Panc1 (cell line): ENCODE results near the gene PDCD1. TPM values are rescaled to one million over a fixed set of nuclear protein-coding genes. Genes with fewer than 3 reads are reported as not detected.

Experiments
- ATAC-seq: fragments of 200-7000 bp; cut with Tn5 transposase; 2 replicates; pipeline ENCODE4 v1.9.1; 2020; ENCODE audit warnings: mild to moderate bottlenecking, moderate library complexity
- BruUV-seq: library from RNA; stranded (reverse); fragments of 400-500 nt; replicated peaks from 2 replicates; lab custom pipeline; 2021; lab: Mats Ljungman, UMichigan
- CTCF ChIA-PET: fragments of 300-600 bp; sonication (Branson Sonifier 250); formaldehyde crosslinking; loops from one replicate; lab custom pipeline; 2022; ENCODE audit warnings: antibody characterized with exemption; lab: Charles Lee
- POLR2A ChIA-PET: fragments of 300-600 bp; sonication (Branson Sonifier 250); formaldehyde crosslinking; loops from one replicate; lab custom pipeline; 2022; ENCODE audit warnings: antibody characterized with exemption; lab: Charles Lee
- DNase-seq: peaks from one replicate; pipeline ENCODE4 v3.0.0-alpha.2; 2010; ENCODE audit warnings: low read depth, low spot score
- H3K27ac ChIP-seq: 2 replicates; pipeline ENCODE4 v1.5.1; 2011; ENCODE audit warnings: mild to moderate bottlenecking, low read length, inconsistent platforms
- H3K27me3 ChIP-seq: fragments of 200-500 bp; sonication (Bioruptor generic); 2 replicates; pipeline ENCODE4 v1.6.0; 2014; ENCODE audit warnings: low read length, inconsistent platforms; ENCODE audit not compliant: control insufficient read depth, insufficient read depth
- H3K36me3 ChIP-seq: fragments of 200-500 bp; sonication (Bioruptor generic); 2 replicates; pipeline ENCODE4 v1.5.1; 2014; ENCODE audit warnings: inconsistent platforms, mild to moderate bottlenecking, low read length, moderate library complexity; ENCODE audit not compliant: control insufficient read depth, insufficient read depth
- H3K4me1 ChIP-seq: 2 replicates; pipeline ENCODE4 v1.5.1; 2011; ENCODE audit warnings: inconsistent platforms, mild to moderate bottlenecking, low read length, moderate library complexity; ENCODE audit not compliant: control insufficient read depth, insufficient read depth
- H3K4me3 ChIP-seq, 2 experiments: 2 replicates each; pipeline ENCODE4 v1.5.1; 2011 to 2012; ENCODE audit warnings: low read depth in 2 of 2, low read length in 2 of 2, mild to moderate bottlenecking in 2 of 2, inconsistent platforms in 1 of 2, moderate library complexity in 1 of 2
- H3K9me3 ChIP-seq: fragments of 200-500 bp; sonication (Bioruptor generic); 2 replicates; pipeline ENCODE4 v1.5.1; 2014; ENCODE audit warnings: low read depth, mild to moderate bottlenecking, inconsistent platforms, low read length, moderate library complexity; ENCODE audit not compliant: control insufficient read depth, insufficient read depth
- CTCF ChIP-seq: fragments of 450-650 bp; IDR thresholded peaks from 2 replicates; pipeline ENCODE4 v1.5.1; 2017; ENCODE audit warnings: mild to moderate bottlenecking
- POLR2AphosphoS5 ChIP-seq: IDR thresholded peaks from 2 replicates; pipeline ENCODE4 v1.6.1; 2012; ENCODE audit warnings: mild to moderate bottlenecking, low read depth, low read length, moderate library complexity
- REST ChIP-seq, 2 experiments: IDR thresholded peaks; 2 replicates each; pipeline ENCODE4 v1.6.1; 2011 to 2012; ENCODE audit warnings: low read depth in 2 of 2, control low read depth in 1 of 2, low read length in 1 of 2, mild to moderate bottlenecking in 1 of 2, moderate library complexity in 1 of 2; ENCODE audit not compliant: insufficient read depth in 1 of 2
- SIN3A ChIP-seq: IDR thresholded peaks from 2 replicates; pipeline ENCODE4 v1.6.1; 2012; ENCODE audit warnings: low read depth, mild to moderate bottlenecking, low read length, moderate library complexity, borderline replicate concordance; ENCODE audit not compliant: insufficient read depth
- TCF7L2 ChIP-seq: IDR thresholded peaks from 2 replicates; pipeline ENCODE4 v1.6.1; 2011; ENCODE audit warnings: mild to moderate bottlenecking, low read depth, low read length, inconsistent platforms
- in situ Hi-C: cut with HindIII; loops from 2 replicates; pipeline ENCODE4 v1.10.0; 2016; ENCODE audit warnings: low sequenced_read_pairs, low pct_unique_long_range_greater_than_20kb
- intact Hi-C: fragments of 100-400 bp; cut with micrococcal nuclease; formaldehyde crosslinking; loops from one replicate; pipeline ENCODE4 v1.10.0; 2022; ENCODE audit not compliant: unreplicated experiment
- total RNA-seq: library from RNA; stranded (reverse); gene quantifications from one replicate; pipeline ENCODE4 v1.2.1, GENCODE V29; 2021; ENCODE audit not compliant: unreplicated experiment

Gene PDCD1
- total RNA-seq, 1 experiment from 2014 or later: 0.15 TPM

- intact Hi-C loops: no loop called here
- Histone ChIP-seq H3K4me3 (no peak overlapping the region), H3K27me3 (no peaks in the 10 kb centered on the region), H3K4me1 (no peaks in the 10 kb centered on the region), H3K27ac (no peak overlapping the region), H3K36me3 (no peaks in the 10 kb centered on the region), H3K9me3 (no peaks in the 10 kb centered on the region)
- BruUV-seq: no TSS peak
- no peak for DNase-seq
- ChIA-PET CTCF (no interaction called here), POLR2A (no interaction called here)
- TF ChIP-seq POLR2AphosphoS5 (no peak), CTCF (no peak)
- in situ Hi-C loops: no loop called here
- no peak for ATAC-seq
Measured at GRCh38 chr2:241903121-241904010, 44.7 kb upstream of the PDCD1 start.

GRCh38 chr2:241902357-241902991 is 43.8 kb upstream of the PDCD1 start:
- TF ChIP-seq SIN3A (no peak), REST (IDR thresholded peaks at IDR 0.05; ENCODE audit: insufficient read depth in 1 of 2, low read depth in 2 of 2, low read length in 1 of 2) (no peak), TCF7L2 (no peak), POLR2AphosphoS5 (no peak), CTCF (no peak)
- ChIA-PET CTCF (no interaction called here), POLR2A (no interaction called here)
- H3K27ac ChIP-seq: no peak overlapping the region
- no TSS peak for BruUV-seq
- H3K36me3 ChIP-seq: no peaks in the 10 kb centered on the region
- DNase-seq (no peak), ATAC-seq (no peak)
- in situ Hi-C loops (no loop called here), intact Hi-C loops (no loop called here)
- H3K4me1 ChIP-seq: no peaks in the 10 kb centered on the region
- H3K4me3 ChIP-seq: no peak overlapping the region
- H3K9me3 ChIP-seq: no peaks in the 10 kb centered on the region
- H3K27me3 ChIP-seq: no peaks in the 10 kb centered on the region
